HG03565 (cell line): Measurements from ENCODE around the gene RTN4RL2.
"Not testable (repeated sequence)": the region's sequence is repeated elsewhere in the genome, so short reads cannot be mapped to it uniquely, and the experiment has no call there.

Experiments used
- ATAC-seq: cut with Tn5 transposase; IDR thresholded peaks from one replicate; pipeline ENCODE4 v1.9.1; 2021; ENCODE audit warnings: mild to moderate bottlenecking, moderate library complexity; ENCODE audit not compliant: unreplicated experiment

RTN4RL2 gene

DNA sequence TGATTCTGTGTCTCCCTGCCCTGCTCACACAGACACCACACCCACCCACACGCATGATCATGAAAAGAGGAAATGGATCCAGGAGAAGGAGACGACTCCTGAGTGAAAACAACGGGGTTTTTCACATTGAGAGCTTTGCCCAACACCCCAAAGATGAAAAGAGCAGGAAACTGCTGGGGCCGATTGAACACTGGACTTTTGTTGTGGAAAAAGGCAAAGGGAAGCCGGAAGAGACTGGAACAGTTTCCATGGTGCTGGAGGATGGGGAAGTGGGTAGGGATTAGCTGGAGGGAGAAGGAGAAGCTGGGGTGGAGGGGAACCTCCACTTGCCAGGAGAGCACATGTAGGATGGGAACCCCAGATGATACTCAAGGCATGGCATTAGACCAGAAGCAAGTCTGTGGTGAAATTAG is 28.2 kb upstream of the RTN4RL2 start:
- no peak for ATAC-seq

DNA sequence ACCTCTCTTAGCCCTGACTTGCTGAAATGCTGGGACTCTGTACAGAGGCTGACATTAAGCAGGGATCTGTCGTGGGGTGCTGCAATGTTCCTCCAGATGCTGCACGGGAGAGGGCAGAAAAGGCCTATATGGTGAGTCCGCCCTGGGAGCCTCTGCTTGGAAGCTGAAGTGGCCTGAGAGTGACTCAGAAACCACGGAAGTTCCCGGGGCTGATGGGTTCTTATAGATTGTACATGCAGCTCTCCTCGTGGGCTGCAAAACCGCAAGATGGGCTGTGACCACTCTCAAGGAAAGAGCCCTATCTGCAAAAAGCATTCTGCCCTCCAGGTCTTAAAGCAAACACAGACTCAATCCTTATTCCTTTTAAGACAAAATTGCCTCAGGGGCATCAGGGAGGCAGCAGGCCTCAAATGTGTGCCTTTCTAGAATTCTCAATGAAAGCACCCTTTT is 27.6 kb upstream of the RTN4RL2 start:
- no peak for ATAC-seq

DNA sequence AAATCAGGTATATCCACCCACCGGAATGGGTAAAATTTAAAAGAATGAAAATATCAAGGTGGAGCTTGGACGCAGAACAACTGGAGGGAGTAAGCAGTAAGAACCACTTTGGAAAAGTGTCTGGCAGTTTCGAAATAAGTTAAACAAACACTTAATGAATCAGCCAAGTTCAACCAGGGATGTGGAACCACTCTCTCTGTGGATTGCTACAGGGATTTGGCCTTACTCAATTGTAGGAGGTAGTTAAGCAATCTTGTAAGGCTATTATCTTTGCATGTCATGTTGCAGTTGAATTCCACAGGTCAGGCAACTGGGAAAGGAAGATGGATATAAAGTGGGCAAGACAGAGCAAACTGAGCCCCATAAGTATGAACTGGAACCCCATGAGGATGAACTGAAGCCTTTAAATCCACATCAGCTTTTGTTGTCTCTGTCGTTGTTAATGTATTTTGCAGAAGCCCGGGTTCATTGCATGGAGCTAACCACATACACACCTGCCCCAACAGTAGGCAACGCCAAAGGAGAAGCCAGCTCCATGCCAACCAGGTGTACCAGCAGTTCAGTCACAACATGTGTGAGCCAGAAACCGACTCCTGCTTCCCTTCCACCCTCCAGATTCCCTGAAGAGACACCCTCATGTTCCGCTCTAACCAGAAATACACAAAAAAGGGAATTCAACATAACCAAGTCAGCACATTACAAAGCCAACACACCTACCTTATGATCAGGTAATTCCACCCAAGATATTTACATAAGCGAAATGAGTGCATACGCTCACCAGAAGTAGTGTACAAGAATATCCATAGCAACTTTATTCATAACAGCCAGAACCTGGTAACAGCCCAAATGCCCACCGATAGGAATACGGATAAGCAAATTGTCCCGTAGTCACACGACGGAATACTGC is 25.4 kb upstream of the RTN4RL2 start:
- no peak for ATAC-seq

DNA sequence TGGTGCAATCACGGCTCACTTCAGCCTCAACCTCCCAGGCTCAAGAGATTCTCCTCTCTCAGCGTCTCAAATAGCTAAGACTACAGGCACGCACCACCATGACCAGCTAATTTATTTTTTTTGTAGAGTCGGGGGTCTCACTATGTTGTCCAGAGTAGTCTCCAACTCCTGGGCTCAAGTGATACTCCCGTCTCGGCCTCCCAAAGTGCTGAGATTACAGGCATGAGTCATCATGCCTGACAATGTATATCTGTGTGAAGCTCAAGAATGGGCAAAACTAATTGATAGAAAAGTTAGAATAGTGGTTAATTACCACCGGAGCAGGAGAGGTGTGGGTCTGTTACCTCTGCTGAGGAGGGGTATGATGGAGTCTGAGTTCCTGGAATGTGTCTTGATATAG is 24.3 kb upstream of the RTN4RL2 start:
- no peak for ATAC-seq

DNA sequence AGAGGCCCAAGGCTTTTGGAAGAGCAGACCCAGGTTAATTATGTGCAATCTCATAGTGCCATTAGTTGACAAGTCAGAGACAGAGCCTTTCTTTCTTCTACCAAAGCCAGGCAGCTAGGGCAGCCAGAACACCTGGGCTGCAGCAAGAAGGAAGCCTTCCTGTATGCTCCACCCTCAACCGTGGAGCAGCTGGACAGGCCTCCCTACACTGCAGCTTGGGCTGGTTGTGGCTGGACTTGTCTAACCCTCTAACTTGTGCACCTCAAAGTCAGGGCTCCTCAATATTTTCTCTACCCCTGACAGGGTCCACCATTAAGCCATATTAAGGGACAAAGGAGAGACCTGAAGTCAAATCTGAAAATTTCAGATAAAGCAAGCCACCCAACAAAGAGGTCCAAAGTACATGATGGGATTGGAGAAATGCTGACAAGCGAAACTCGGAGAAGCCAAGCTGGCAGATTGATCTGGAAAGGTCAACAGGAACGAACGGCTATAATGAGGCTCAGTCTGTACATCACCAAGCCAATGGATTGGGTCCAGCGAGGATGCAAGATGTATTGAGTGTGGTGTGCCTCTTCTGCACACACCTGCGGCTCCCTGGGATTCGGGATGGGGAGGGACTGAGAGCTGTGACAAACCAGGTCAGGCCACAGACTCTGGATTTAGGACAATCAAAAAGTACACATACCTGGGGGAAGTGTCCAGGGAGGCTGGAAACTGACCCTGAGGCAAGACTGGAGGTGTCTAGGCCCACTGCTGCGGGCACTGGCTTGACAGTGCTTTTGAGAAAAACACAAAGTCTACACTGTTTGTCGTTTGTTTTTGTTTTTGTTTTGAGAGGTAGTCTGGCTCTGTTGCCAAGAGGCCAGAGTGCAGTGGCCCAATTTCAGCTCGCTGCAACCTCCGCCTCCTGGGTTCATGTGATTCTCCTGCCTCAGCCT is 21.7 kb upstream of the RTN4RL2 start:
- ATAC-seq: no peak

DNA sequence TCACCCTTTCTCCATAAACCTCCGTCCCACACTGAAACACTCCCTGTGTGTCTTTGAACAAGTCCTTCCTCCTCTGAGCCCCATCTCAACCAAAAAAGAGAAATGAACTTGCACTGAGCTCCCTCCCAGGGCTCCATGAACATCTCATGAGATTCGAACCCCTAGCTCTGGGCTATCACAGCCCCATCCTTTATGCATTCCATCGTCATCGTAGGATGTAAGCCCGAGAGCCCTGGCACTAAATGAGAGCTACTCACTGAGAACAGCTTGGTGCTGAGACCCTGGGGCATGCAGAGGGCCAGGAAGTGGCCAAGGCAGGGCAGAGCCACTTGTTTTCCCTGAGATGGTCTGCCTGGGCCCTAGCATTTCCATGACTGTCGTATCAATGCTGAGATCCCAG is 20.5 kb upstream of the RTN4RL2 start:
- no peak for ATAC-seq

DNA sequence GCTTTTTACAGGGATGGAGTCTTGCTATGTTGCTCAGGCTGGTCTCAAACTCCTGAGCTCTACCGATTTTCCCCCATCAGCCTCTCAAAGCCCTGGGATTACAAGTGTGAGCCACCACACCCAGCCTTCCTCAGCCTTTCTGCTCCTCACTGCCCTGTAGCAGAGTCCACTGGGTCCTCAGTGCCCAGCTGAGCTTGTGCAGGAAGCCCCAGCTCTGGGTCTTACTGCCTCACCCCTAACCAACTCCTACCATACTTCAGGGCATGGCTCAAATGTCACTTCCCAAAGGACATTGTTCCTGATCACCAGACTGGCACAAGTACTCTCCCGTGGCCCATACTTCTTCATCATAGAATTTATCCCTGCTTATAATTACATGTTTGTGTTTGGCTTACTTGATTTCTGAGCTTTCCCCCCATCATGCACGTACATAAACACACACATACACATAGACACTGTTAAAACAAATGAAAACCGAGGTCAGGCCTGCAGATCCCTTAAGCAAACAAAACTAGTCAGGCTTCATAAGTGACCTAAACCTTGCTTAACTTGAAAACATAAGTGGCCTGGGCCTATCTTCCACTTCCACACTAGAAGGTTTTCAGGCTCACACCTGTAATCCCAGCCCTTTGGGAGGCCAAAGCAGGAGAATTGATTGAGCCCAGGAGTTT is 19.4 kb upstream of the RTN4RL2 start:
- ATAC-seq: no peak

DNA sequence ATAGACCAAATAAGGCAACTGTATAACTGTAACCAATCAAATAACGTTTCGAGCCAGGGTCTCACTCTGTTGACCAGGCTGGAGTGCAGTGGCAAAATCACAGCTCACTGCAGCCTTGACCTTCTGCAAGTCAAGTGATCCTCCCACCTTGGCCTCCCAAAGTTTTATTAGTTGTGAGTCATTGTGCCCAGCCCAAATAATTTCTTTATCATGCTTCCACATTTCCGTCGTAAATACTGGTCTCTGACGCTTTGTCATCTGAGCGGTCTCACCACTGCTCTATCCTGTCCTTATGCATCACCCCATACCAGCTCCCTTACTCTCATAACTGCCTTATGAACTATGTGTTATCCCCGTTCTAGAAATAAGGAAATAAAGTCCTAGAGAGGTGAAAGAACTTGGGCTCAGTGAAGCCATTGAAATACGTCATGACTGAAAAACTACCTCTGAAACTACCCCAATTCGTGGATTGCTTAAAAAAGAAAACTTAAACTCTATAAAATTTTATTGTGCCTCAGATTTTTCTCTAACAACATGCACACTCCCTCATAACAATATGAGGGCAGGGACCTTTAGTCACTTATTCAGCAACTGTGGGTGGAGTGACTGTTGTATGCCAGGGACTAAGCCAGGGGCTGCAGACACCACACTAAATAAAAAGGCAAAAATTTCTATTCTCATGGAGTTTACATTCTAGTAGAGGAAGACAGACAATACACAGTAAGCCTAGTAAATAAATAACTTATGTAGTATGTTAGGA is 15.8 kb upstream of the RTN4RL2 start:
- no peak for ATAC-seq

DNA sequence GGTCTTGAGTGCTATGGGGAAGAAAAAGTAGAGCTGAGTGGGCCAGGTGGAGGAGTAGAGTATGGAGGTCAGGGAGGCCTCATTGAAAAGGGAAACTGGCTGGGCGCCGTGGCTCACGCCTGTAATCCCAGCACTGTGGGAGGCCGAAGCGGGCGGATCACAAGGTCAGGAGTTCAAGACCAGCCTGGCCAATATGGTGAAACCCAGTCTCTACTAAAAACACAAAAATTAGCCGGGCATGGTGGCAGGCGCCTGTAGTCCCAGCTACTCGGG is 15.3 kb upstream of the RTN4RL2 start:
- ATAC-seq: not testable (repeated sequence)

DNA sequence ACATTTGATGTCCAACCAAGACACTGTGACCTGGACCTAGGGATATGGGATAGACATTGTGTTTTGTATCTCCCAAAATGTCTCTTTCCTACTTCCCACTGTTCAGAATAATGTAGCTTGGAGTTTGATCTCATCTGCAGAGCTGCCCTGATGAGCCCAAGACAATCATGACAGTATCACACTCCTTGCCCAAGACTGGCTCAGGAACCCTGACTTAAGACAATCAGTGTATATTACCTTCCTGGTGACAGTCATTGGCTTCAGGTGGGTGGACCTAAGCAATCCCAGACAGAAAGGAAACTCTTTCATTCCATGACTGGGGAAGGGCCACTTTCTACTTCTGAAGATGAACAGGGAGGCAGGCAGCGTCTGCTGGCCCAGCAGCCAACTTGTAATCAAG is 14.3 kb upstream of the RTN4RL2 start:
- no peak for ATAC-seq

DNA sequence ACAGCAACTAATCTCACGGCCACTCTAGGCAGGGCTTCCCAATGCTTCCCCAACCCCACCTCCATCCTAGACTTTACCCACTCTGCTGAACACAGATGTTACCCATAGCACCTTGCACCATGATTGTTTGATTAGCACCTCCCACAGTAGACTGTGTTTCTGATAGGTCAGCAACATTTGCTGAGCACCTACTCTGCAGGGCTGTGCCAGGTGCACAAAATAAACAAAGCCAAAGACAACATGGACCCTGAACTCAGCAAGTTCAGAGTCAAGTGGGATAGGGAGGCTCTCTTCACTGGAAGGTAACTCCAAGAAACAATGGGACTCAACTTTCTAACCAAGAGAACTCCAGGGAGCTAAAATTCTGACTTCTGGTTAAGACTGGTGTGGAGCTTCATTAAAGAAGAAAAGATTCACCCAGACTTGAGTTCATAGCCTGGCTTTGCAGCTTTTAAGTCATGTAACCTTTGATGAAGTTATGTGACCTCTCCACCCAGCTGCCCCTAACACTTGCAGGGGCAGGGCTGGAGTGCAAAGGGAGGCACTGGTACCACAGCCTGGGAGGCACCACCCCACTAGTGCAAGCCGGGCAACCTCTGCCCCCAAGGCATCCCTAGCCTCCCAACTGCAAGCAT is 6.7 kb upstream of the RTN4RL2 start:
- ATAC-seq: no peak

DNA sequence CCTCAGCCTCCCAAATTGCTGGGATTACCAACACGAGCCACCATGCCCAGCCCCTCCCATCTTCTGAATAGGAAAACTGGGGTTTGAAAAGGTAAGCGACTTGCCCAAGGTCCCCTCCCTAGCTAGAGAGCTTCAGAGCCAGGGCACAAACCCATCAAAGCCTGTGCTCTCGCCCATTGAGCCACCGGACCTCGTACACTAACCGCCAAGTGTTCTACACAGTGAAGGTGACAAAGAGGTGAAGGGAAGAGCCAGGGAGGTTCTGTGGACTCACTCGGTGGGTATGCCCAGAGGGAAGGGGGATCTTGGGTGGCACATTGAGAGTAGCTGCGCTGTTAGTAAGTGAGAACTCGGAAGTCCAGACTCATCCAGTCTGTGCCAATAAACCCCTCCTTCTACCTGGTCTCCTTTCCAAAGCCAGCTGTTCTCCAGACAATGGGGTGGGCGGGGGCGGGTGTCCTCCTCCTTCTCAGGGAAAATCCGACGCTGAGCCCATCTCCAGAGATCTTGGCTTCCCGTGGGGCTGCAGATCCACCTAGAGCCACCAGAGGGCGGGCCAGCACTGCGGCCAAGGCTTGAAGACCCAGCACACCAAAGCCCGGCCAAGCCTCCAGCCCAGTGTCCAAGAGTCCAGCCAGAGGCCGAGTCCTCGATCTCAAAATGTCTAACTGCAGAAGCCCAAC is 3.2 kb upstream of the RTN4RL2 start:
- peak; percentile 64 for ATAC-seq

DNA sequence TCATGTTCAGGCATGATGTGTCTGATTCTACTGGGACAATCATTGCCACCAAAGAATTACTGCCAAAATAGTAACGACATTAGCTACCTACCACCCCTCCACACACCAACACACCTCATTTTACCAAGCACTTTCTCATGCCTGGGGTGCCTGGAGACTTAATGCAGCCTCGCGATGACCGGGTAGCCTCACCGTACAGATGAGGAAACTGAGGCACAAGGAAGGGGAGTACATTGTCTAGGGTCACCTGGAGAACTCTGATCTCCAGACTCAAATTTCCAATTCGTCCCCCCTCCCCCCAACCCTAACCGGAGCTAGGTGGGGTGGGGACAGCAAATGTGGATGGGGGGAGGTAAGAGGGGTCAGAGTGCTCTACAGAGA is 2.7 kb upstream of the RTN4RL2 start:
- ATAC-seq: no peak

DNA sequence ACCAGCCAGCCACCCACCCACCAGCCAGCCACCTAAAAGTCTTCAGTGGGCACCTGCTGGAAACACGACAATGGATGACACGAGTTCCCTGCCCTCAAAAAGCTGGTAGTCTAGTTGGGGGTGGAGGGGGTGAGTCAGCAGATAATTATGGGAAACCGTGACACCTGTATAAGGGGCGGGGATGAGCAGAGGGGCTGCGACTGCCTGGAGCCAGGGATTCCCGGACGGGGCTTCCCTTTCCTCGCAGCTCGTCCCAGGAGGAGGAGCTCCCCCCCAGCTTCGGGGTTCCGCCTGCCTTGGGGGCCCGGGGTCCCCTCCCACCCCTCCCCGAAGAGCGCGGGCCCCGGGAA is 2.3 kb upstream of the RTN4RL2 start:
- ATAC-seq: no peak

DNA sequence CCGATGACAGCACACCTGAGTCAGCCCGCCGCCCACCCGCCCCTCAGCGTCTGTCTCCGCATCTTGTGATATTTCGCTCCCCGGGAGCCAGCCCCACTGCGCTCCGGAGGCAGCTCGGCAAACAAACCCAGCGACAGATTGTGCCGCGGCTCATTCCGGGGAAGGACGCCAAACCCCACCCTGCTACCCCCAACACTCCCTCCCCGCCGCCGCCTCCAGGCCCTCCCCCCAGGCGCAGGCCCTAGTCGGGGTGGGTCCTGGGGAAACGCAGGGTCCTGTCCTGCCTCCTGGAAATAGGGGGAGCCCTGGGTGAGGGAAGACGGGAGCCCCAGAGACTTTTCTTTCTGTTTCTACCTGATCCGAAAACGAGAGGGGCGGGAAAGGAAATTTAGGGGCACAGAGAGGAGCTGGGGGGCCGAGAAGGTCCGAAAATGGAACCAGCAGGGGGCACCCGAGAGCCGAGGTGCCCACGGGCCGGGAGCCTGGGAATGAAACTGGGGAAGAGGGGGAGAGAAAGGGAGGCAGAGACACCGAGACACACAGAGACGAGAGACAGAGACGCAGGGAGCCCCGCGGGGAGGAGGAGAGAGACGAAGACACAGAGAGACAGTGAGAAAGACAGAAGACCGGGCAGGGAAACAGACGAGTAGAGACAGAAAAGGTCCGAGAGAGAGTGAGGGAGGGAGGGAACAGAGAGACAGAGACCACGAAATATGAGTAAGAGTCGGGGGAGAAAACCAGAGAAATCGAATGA is 1.7 kb upstream of the RTN4RL2 start:
- ATAC-seq: no peak

DNA sequence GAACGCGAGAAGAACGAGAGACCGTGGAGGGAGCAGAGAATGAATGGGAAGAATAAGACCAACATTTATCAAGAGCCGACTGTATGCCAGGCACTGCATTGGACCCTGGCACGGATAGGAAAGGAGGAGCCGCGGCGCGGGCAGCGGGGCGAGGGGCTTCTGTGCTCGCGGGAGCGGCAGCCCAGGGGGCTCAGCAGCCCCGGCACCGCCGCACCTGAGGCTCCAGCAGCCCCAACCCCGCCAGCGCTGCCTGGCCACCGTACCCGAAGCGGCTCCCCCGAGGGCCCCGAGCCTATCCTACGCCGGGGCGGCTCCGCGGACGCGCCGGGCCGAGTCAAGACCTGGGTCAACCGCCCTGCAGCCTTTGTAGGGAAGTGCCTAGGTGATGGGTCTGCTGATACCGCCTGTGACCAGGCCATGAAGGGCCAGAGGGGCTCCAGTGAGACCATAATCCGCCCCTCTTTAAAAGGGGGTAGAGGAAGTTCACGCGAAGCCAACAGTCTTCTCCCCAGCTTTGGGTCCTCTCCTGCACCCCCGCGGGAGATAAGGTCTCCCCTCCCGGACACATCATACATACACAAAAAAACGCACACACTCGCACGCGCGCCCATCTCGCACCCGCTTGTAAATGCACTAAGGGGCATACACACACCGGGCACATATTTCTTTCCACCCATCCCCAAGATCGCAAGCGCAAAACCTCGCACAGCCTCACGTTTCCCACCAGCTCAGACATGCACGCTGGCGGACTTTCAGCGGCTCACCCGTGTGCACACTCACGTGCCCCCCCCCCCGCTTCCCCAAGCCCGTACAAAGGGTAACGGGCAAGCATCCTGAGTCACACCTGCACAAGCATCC is 935 bp upstream of the RTN4RL2 start:
- ATAC-seq: no peak

DNA sequence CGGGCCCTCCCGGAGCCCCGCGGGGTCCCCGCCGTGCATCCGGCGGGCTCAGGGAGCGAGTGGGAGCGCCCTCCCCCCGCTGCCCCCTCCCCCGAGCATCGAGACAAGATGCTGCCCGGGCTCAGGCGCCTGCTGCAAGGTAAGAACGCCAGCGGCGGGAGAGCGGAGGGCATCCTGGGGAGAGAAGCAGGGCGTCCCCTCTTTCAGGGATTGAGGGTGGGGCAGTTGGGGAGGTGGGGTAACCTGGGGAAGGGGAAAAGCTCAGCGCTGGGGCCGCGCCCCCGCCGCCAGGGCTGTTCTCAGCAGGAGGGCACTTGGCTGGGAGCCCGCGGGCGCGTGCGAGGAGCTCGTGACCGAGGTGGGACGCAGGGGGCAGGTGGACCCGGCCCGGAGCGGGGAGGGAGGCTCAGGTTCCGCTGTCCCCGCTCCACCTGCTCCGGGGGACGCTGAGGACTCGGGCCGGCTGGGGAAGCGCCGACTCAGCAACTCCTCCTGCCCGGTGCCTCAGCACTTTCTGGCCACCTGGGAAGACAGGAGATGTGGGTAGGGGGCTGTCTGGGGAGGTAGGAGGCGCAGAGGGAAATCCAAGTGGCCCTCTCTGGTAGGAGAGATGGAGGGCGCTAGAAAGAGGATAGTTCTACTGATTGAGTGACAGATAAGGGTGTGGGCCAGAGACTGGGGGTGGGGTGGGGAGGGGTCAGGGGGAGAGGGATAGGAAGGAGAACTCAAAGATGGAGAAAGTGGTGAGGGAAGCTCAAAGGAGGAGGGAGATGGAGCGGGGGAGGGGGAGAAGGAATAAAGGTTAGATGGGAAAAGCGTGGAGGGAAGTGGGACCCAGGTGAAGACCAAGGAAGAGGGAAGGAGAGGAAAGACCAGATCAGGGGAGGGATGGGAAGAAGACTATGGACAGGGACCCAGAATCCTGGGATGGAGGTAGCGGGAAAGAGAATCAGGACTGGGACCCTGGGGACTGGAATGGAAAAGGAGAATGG is 726 bp downstream of the RTN4RL2 start:
- no peak for ATAC-seq
